ENCODE data around the gene OGG1.

OGG1 gene

GRCh38 chr3:9787714-9788113, 38.0 kb downstream of the OGG1 start:
- DNase-seq: no peak

- DNase-seq: no peak
Measured at GRCh38 chr3:9791127-9791526, 41.4 kb downstream of the OGG1 start.

- DNase-seq: no peak
Measured at GRCh38 chr3:9791790-9792404, 42.1 kb downstream of the OGG1 start.

- peak; percentile 94 for DNase-seq
Measured at GRCh38 chr3:9792405-9793160, 42.8 kb downstream of the OGG1 start, which contains the start of the genes ARPC4 and TADA3. ARPC4 (plus strand) TSS chr3:9793082; CDS start chr3:9793122, 40 bp downstream. TADA3 (minus strand) TSS chr3:9792473; CDS start chr3:9791466, 1,007 bp downstream.

GRCh38 chr3:9793161-9793781, 43.5 kb downstream of the OGG1 start:
- DNase-seq: no peak

- no peak for DNase-seq
Measured at GRCh38 chr3:9794400-9794799, 44.6 kb downstream of the OGG1 start.

GRCh38 chr3:9795207-9795606, 45.5 kb downstream of the OGG1 start:
- DNase-seq: no peak

GRCh38 chr3:9797196-9797945, 47.6 kb downstream of the OGG1 start:
- no peak for DNase-seq

GRCh38 chr3:9800529-9800928, 50.8 kb downstream of the OGG1 start:
- DNase-seq: no peak

- DNase-seq: no peak
Measured at GRCh38 chr3:9803494-9803893, 53.7 kb downstream of the OGG1 start.

- DNase-seq: no peak
Measured at GRCh38 chr3:9804996-9805395, 55.2 kb downstream of the OGG1 start.

GRCh38 chr3:9806137-9806536, 56.4 kb downstream of the OGG1 start:
- no peak for DNase-seq
